K562 (cell line): ENCODE measurements around the gene GET3. TPM values are rescaled to one million over a fixed set of nuclear protein-coding genes. Genes with fewer than 3 reads are reported as not detected.

Experiments
- CBFA2T2 ChIP-seq: fragments of 450-650 bp; conservative IDR thresholded peaks from 2 replicates; pipeline ENCODE4 v1.6.1; 2017; ENCODE audit warnings: mild to moderate bottlenecking
- CCNT2 ChIP-seq: IDR thresholded peaks from 2 replicates; pipeline ENCODE4 v1.6.1; 2011; ENCODE audit warnings: borderline replicate concordance, low read depth, mild to moderate bottlenecking, moderate library complexity, mixed read lengths, low read length; ENCODE audit not compliant: insufficient read length; ENCODE audit errors: extremely low read depth
- DNMT1 ChIP-seq: fragments of 450-650 bp; IDR thresholded peaks from 2 replicates; pipeline ENCODE4 v1.6.1; 2016; ENCODE audit warnings: antibody characterized with exemption, mild to moderate bottlenecking
- EZH2 ChIP-seq: IDR thresholded peaks from 2 replicates; pipeline ENCODE4 v1.6.1; 2012; ENCODE audit warnings: low read depth, mild to moderate bottlenecking, inconsistent platforms, low read length, borderline replicate concordance
- FOXJ3 ChIP-seq: sonication (generic); formaldehyde crosslinking; IDR thresholded peaks from 2 replicates; pipeline ENCODE4 v1.4.0; 2020; ENCODE audit warnings: mild to moderate bottlenecking, missing genetic modification reagents
- FUS ChIP-seq: fragments of 200-400 bp; formaldehyde crosslinking; optimal IDR thresholded peaks from 2 replicates; pipeline ENCODE3; 2017; ENCODE audit warnings: low read depth, low read length
- GABPB2 ChIP-seq: fragments of 250-450 bp; sonication (Bioruptor Pico); conservative IDR thresholded peaks from 2 replicates; pipeline ENCODE4 v1.5.1; 2021; ENCODE audit warnings: mild to moderate bottlenecking
- HCFC1 ChIP-seq: IDR thresholded peaks from 2 replicates; pipeline ENCODE4 v1.6.1; 2012; ENCODE audit warnings: low read depth, low read length, improper control_type of control experiment
- HDAC6 ChIP-seq: IDR thresholded peaks from 2 replicates; pipeline ENCODE4 v1.6.1; 2012; ENCODE audit warnings: low read depth, mild to moderate bottlenecking, control low read depth, inconsistent platforms, low read length, moderate library complexity
- HLTF ChIP-seq: fragments of 450-650 bp; IDR thresholded peaks from 2 replicates; pipeline ENCODE4 v1.6.1; 2016
- NFATC3 ChIP-seq: fragments of 450-650 bp; IDR thresholded peaks from 2 replicates; pipeline ENCODE4 v1.6.1; 2017; ENCODE audit warnings: mild to moderate bottlenecking
- POLR2A ChIP-seq: fragments of 450-650 bp; conservative IDR thresholded peaks from 2 replicates; pipeline ENCODE4 v1.6.1; 2016
- RFX1 ChIP-seq: fragments of 450-650 bp; IDR thresholded peaks from 2 replicates; pipeline ENCODE4 v1.6.1; 2016; ENCODE audit warnings: mild to moderate bottlenecking, moderate library complexity
- SMC3 ChIP-seq: conservative IDR thresholded peaks from 2 replicates; pipeline ENCODE4 v1.6.1; 2011; ENCODE audit warnings: low read depth, low read length, improper control_type of control experiment; ENCODE audit not compliant: insufficient read depth
- SUPT5H ChIP-seq: fragments of 450-650 bp; IDR thresholded peaks from 2 replicates; pipeline ENCODE4 v1.6.1; 2016
- TCF3 ChIP-seq: sonication (generic); formaldehyde crosslinking; IDR thresholded peaks from 2 replicates; pipeline ENCODE4 v1.4.0; 2020; ENCODE audit warnings: mild to moderate bottlenecking, missing genetic modification reagents
- TRIM24 ChIP-seq, 2 experiments: fragments of 450-650 bp; IDR thresholded peaks; 2 replicates each; pipeline ENCODE4 v1.6.1; 2016
- ZKSCAN1 ChIP-seq: fragments of 150-350 bp; IDR thresholded peaks from 2 replicates; pipeline ENCODE4 v1.6.1; 2016; ENCODE audit warnings: low read depth, low read length
- ZNF274 ChIP-seq: IDR thresholded peaks from 2 replicates; pipeline ENCODE4 v1.6.1; 2011; ENCODE audit warnings: low read depth, mild to moderate bottlenecking, low read length, moderate library complexity, borderline replicate concordance
- polyA plus RNA-seq, 8 experiments: library from polyadenylated mRNA; depleted of rRNA in 4 of 8; stranded (reverse) in 5 of 8; unstranded in 3 of 8; fragments of >200 nt; fragmentation: Nextera tagmentation in 2 of 8; fragmentation: Illumina TruSeq in 1 of 8; extraction: Ambion mirVana in 2 of 8; extraction: Trizol in 1 of 8; gene quantifications; 2 replicates each; pipeline versions ENCODE4 v1.2.1 to v1.2.3, GENCODE V29; 2011 to 2014; ENCODE audit warnings: inconsistent platforms in 1 of 8, missing spikeins in 1 of 8
- total RNA-seq, 7 experiments: library from RNA; depleted of rRNA in 6 of 7; stranded (reverse); fragments of >200 nt in 6 of 7; fragmentation: Illumina TruSeq in 2 of 7; extraction: Trizol in 2 of 7; gene quantifications; 2 replicates each; pipeline versions ENCODE4 v1.2.1 to v1.2.3, GENCODE V29; 2011 to 2021; ENCODE audit warnings: low replicate concordance in 1 of 7
- TF ChIP-seq, protein P1 (sequence below): sonication (generic); formaldehyde crosslinking; IDR thresholded peaks from 2 replicates; pipeline ENCODE4 v1.8.0; 2022; ENCODE audit warnings: mild to moderate bottlenecking, missing genetic modification reagents, borderline replicate concordance
- TF ChIP-seq, protein P2 (sequence below): fragments of 450-650 bp; IDR thresholded peaks from 2 replicates; pipeline ENCODE4 v1.6.1; 2016; ENCODE audit warnings: low read depth, mild to moderate bottlenecking, moderate library complexity
- TF ChIP-seq, protein P3 (sequence below): fragments of 450-650 bp; IDR thresholded peaks from 2 replicates; pipeline ENCODE4 v1.6.1; 2016; ENCODE audit warnings: low read depth

GET3 gene
- total and polyA plus RNA-seq, 9 of the 15 experiments (the other 6 are each of a cell fraction or from before 2014, with no cell fraction given) = 8.3 to 83.5 (median 51.8) TPM

DNA sequence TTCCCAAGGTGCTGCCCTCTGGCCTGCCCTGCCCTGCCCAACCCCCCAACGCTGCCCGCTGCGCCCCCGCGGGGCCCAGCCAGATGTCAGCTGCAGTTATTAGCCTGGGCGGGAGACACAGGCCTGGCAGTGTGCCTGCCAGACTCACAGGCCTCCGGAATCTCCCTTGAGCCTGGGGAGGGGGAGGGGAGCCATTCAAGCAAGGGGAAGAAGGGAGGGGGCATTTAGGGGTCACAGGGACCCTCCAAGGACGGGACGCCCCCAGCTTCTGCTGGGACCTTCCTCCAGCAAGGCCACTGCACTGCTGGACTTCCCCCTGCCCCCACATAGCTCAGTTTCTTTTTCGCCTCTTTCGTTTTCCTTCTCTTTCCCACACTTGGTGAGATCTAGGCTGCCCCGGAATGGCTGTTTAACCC is 51.4 kb downstream of the GET3 start (continued):
- TF ChIP-seq, protein P1, sequence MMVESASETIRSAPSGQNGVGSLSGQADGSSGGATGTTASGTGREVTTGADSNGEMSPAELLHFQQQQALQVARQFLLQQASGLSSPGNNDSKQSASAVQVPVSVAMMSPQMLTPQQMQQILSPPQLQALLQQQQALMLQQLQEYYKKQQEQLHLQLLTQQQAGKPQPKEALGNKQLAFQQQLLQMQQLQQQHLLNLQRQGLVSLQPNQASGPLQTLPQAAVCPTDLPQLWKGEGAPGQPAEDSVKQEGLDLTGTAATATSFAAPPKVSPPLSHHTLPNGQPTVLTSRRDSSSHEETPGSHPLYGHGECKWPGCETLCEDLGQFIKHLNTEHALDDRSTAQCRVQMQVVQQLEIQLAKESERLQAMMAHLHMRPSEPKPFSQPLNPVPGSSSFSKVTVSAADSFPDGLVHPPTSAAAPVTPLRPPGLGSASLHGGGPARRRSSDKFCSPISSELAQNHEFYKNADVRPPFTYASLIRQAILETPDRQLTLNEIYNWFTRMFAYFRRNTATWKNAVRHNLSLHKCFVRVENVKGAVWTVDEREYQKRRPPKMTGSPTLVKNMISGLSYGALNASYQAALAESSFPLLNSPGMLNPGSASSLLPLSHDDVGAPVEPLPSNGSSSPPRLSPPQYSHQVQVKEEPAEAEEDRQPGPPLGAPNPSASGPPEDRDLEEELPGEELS = no peak
- TF ChIP-seq SUPT5H (no peak), POLR2A (no peak), GABPB2 (CRISPR knock-in tag) (no peak), ZNF274 (no peak), TCF3 (CRISPR knock-in tag) (peak; percentile 50), CCNT2 (no peak), HDAC6 (no peak), FOXJ3 (no peak), NFATC3 (peak; percentile 23; the same call in 1 of the 2 replicates), HLTF (no peak), HCFC1 (no peak), RFX1 (no peak), EZH2 (no peak), FUS (no peak), CBFA2T2 (peak; percentile 50), TRIM24 (IDR thresholded peaks at IDR 0.05) (peak in 1 of 2 experiments; percentile 6; a peak in 1 of 4 replicates), DNMT1 (no peak), ZKSCAN1 (no peak), SMC3 (no peak)
- TF ChIP-seq, protein P2, sequence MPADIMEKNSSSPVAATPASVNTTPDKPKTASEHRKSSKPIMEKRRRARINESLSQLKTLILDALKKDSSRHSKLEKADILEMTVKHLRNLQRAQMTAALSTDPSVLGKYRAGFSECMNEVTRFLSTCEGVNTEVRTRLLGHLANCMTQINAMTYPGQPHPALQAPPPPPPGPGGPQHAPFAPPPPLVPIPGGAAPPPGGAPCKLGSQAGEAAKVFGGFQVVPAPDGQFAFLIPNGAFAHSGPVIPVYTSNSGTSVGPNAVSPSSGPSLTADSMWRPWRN = no peak
- TF ChIP-seq, protein P3, sequence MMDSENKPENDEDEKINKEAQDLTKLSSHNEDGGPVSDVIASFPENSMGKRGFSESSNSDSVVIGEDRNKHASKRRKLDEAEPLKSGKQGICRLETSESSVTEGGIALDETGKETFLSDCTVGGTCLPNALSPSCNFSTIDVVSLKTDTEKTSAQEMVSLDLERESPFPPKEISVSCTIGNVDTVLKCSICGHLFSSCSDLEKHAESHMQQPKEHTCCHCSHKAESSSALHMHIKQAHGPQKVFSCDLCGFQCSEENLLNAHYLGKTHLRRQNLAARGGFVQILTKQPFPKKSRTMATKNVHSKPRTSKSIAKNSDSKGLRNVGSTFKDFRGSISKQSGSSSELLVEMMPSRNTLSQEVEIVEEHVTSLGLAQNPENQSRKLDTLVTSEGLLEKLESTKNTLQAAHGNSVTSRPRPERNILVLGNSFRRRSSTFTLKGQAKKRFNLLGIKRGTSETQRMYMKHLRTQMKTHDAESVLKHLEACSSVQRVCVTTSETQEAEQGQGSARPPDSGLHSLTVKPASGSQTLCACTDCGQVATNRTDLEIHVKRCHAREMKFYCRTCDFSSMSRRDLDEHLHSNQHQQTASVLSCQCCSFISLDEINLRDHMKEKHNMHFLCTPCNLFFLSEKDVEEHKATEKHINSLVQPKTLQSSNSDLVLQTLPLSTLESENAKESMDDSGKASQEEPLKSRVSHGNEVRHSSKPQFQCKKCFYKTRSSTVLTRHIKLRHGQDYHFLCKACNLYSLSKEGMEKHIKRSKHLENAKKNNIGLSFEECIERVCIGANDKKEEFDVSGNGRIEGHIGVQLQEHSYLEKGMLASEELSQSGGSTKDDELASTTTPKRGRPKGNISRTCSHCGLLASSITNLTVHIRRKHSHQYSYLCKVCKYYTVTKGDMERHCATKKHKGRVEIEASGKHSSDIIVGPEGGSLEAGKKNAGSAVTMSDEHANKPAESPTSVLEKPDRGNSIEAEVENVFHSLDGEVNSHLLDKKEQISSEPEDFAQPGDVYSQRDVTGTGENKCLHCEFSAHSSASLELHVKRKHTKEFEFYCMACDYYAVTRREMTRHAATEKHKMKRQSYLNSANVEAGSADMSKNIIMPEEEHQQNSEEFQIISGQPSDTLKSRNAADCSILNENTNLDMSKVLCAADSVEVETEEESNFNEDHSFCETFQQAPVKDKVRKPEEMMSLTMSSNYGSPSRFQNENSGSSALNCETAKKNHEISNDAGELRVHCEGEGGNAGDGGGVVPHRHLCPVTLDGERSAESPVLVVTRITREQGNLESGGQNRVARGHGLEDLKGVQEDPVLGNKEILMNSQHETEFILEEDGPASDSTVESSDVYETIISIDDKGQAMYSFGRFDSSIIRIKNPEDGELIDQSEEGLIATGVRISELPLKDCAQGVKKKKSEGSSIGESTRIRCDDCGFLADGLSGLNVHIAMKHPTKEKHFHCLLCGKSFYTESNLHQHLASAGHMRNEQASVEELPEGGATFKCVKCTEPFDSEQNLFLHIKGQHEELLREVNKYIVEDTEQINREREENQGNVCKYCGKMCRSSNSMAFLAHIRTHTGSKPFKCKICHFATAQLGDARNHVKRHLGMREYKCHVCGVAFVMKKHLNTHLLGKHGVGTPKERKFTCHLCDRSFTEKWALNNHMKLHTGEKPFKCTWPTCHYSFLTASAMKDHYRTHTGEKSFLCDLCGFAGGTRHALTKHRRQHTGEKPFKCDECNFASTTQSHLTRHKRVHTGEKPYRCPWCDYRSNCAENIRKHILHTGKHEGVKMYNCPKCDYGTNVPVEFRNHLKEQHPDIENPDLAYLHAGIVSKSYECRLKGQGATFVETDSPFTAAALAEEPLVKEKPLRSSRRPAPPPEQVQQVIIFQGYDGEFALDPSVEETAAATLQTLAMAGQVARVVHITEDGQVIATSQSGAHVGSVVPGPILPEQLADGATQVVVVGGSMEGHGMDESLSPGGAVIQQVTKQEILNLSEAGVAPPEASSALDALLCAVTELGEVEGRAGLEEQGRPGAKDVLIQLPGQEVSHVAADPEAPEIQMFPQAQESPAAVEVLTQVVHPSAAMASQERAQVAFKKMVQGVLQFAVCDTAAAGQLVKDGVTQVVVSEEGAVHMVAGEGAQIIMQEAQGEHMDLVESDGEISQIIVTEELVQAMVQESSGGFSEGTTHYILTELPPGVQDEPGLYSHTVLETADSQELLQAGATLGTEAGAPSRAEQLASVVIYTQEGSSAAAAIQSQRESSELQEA = no peak
